Activated T-cell treated with anti-CD3 and anti-CD28 coated beads, Interleukin-2, amount 50 U/mL, for 72 hours (primary cell): ENCODE data around the gene S1PR5. TPM values are rescaled to one million over a fixed set of nuclear protein-coding genes. Genes with fewer than 3 reads are reported as not detected.

ENCODE experiments used
- ATAC-seq, 2 donors: fragments of 150-1000 bp; cut with Tn5 transposase; replicated peaks in 1 of 2; 2 replicates each; pipeline ENCODE4 v1.10.0; 2021; ENCODE audit warnings: moderate library complexity in 2 of 2, mild to moderate bottlenecking in 1 of 2
- DNase-seq, 2 donors: peaks; one replicate each; pipeline ENCODE4 v3.0.0; 2021 to 2022; ENCODE audit warnings: mixed read lengths in 1 of 2
- H3K27ac Mint-ChIP-seq: one replicate; pipeline ENCODE4 v1.8.0; 2022; ENCODE audit warnings: mild to moderate bottlenecking, moderate library complexity, mixed read lengths
- H3K27me3 Mint-ChIP-seq: one replicate; pipeline ENCODE4 v1.8.0; 2022; ENCODE audit warnings: low read depth, mixed read lengths
- H3K36me3 Mint-ChIP-seq, 2 donors: one replicate each; pipeline ENCODE4 v1.8.0; 2022; ENCODE audit warnings: mixed read lengths in 2 of 2, mild to moderate bottlenecking in 1 of 2; ENCODE audit not compliant: insufficient read depth in 2 of 2
- H3K4me1 Mint-ChIP-seq: one replicate; pipeline ENCODE4 v1.8.0; 2022; ENCODE audit warnings: low read depth, mixed read lengths
- H3K4me3 Mint-ChIP-seq, 2 donors: one replicate each; pipeline ENCODE4 v1.8.0; 2022; ENCODE audit warnings: mild to moderate bottlenecking in 2 of 2, mixed read lengths in 2 of 2, moderate library complexity in 2 of 2
- H3K9me3 Mint-ChIP-seq, 2 donors: one replicate each; pipeline ENCODE4 v1.8.0; 2022; ENCODE audit warnings: mixed read lengths in 2 of 2
- total RNA-seq, 2 donors: library from RNA; stranded (reverse); gene quantifications; one replicate each; pipeline ENCODE4 v1.2.3, GENCODE V29; 2022

The S1PR5 gene, protein sequence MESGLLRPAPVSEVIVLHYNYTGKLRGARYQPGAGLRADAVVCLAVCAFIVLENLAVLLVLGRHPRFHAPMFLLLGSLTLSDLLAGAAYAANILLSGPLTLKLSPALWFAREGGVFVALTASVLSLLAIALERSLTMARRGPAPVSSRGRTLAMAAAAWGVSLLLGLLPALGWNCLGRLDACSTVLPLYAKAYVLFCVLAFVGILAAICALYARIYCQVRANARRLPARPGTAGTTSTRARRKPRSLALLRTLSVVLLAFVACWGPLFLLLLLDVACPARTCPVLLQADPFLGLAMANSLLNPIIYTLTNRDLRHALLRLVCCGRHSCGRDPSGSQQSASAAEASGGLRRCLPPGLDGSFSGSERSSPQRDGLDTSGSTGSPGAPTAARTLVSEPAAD
- 1 to 10 TPM in 1 of 2 donors, under 1 TPM in 1; 0.19 to 1.8 TPM for total RNA-seq

- peaks cover 31% of the 10 kb centered on the region for H3K4me1 Mint-ChIP-seq
- H3K9me3 Mint-ChIP-seq = no peaks in the 10 kb centered on the region
- no peaks in the 10 kb centered on the region for H3K36me3 Mint-ChIP-seq
- peaks cover 60% of the 10 kb centered on the region for H3K27me3 Mint-ChIP-seq
- H3K4me3 Mint-ChIP-seq = peak within 1 kb of the TSS; percentile 76 to 82
- ATAC-seq = peak; percentile 39 to 56
- H3K27ac Mint-ChIP-seq = peak within 1 kb of the TSS; percentile 38
- DNase-seq = peak; percentile 25 to 38
These were observed at the start of gene S1PR5 for GRCh38 chr19:10517361-10517759. TSS of gene S1PR5 (minus strand) at chr19:10517447. CDS start at chr19:10515011, 2,436 bp downstream.

DNA sequence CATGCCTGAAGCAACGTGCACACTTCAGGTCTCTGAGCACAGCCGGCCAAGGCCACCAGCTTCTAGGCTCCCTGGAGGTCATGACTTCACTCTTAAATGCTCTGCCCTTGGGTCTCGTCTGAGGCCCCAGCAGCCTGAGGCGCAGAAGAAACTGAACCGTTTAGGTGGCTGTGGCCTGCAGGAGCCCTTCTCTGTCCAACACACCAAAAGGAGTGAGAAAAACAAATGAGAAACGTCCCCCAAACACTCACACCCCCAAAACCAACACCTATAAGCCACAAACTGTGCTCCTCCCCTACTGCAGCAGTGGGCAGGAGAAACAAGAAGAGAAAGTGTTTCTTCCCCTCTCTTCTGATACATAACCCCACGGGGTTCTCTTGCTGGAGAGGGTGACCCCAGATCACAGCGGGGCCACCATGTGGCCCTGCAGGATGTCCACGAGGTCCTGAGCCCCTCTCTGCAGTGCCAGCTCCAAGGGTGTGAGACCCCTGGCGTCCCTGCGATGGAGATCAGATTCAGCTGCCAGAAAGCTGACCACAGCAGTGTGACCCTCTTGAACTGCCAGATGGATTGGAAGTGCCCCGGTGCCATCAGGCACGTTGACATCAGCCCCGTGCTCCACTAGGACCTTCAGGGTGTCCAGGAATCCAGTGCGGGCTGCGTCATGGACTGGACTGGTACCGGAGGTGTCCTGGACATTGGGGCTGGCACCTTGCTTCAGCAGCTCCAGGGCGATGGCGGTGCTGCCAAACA is 49.6 kb upstream of the S1PR5 start:
- peaks cover 8 to 32% of the 10 kb centered on the region in 2 donors for H3K36me3 Mint-ChIP-seq
- H3K4me1 Mint-ChIP-seq = peaks cover 61% of the 10 kb centered on the region
- H3K27me3 Mint-ChIP-seq = no peaks in the 10 kb centered on the region
- DNase-seq = peak; percentile 63 to 79
- ATAC-seq = peak; percentile 10 to 35
- H3K27ac Mint-ChIP-seq = peak overlapping the region; percentile 93
- peak overlapping the region; percentile 96 to 99 for H3K4me3 Mint-ChIP-seq
- H3K9me3 Mint-ChIP-seq = no peaks in the 10 kb centered on the region

DNA sequence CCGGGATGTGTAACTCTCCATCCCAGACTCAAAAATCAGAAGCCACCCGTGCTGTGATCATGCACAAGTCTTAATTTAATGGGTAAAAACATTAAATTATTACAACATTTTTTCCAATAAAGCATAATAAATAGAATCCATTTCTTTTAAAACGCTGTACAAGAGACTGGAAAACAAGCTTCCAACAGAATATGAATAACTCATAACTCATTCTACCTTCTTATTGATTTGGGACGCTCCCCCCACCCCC is 49.1 kb upstream of the S1PR5 start:
- no peak for ATAC-seq
- Mint-ChIP-seq H3K4me3 (peak overlapping the region; percentile 96 to 99), H3K9me3 (no peaks in the 10 kb centered on the region), H3K27ac (peak overlapping the region; percentile 93), H3K36me3 (peaks cover 8 to 35% of the 10 kb centered on the region in 2 donors), H3K27me3 (no peaks in the 10 kb centered on the region), H3K4me1 (peaks cover 63% of the 10 kb centered on the region)
- no peak for DNase-seq

DNA sequence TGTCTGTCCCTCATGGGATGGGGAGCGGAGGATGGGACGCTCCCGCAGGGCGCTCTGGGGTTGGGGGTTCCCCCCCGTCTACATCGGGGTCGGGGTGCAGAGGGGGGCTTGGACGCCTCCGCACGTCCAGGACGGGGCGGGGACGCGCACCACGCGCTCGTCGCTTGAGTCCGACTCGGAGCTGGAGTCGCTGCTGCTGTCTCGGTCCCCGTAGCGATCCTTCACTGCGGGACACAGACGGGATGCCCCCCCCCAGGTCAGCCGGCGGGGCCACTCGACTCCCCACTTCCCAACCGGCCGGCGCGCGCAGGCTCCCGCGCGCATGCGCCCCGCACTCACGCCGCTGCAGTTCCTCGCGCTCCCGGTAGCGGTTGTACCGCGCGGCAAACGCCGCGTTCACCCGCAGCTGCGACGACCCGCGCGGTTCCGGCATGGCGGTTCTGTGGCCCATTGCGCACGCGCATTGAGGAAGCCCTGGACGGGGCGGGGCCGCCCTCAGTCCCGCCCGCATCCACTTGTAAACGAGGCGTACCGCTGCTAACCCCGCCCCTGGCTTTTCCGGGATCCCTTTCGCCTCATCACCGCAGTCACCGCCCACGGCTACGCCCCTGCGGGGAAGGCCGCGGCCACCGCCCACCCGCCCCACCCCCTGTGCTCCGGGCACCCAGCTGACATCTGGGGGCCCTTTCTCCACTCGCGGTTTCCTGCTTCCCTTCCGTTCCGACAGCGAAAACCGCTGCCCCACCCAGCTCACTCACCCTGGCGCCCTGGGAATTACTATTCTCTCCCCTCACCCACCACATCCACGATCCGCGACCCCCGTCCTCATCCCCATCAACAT is 48.5 kb upstream of the S1PR5 start, which contains the start of gene KRI1:
KRI1 (minus strand) TSS at position 444 of the 841 bp plus-strand sequence; CDS start at position 433, 11 bp downstream.
- H3K27ac Mint-ChIP-seq = peak within 1 kb of the TSS; percentile 96
- peak; percentile 51 to 53 for ATAC-seq

DNA sequence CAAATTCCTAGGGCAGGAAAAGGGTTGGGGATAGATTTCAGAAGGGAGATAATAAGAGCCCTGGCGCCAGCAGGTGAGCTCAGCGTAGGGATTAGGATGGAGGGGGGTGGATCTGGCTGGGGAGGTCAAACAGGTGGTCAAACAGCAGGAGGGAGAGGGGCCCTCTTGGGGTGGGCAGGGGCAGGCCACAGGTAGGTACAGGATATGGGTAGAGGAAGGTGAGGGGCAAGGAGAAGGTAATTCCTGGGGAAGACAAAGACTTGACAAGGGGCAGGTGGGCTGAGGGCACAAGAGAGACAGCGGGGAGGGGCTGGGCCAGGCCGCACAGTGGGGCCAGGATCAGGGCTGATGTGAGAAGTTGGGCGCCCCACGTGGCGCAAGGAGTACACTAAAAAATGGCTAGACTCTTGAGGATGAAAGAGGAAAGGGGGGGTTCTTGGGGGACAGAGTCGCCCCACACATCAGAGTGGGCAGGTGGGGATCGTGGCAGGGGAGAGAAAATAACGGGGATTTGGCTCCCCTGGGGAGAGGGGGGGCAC is 47.9 kb upstream of the S1PR5 start:
- no peaks in the 10 kb centered on the region for H3K27me3 Mint-ChIP-seq
- DNase-seq (peak; percentile 56 to 72), ATAC-seq (no peak)
- H3K27ac Mint-ChIP-seq = peak overlapping the region; percentile 96
- H3K36me3 Mint-ChIP-seq = peaks cover 8 to 41% of the 10 kb centered on the region in 2 donors
- H3K9me3 Mint-ChIP-seq = no peaks in the 10 kb centered on the region
- H3K4me1 Mint-ChIP-seq = peaks cover 62% of the 10 kb centered on the region
- peak overlapping the region; percentile 96 to 99 for H3K4me3 Mint-ChIP-seq

More for the DNA sequence above, 48.5 kb upstream of the S1PR5 start, which contains the start of gene KRI1:
- H3K9me3 Mint-ChIP-seq = no peaks in the 10 kb centered on the region
- peak within 1 kb of the TSS; percentile 96 to 99 for H3K4me3 Mint-ChIP-seq
- DNase-seq = peak; percentile 100
- H3K4me1 Mint-ChIP-seq = peaks cover 66% of the 10 kb centered on the region
- H3K27me3 Mint-ChIP-seq = no peaks in the 10 kb centered on the region
- peaks cover 8 to 39% of the 10 kb centered on the region in 2 donors for H3K36me3 Mint-ChIP-seq

GRCh38 chr19:10562609-10563008 is 45.4 kb upstream of the S1PR5 start:
- no peaks in the 10 kb centered on the region for H3K9me3 Mint-ChIP-seq
- no peak overlapping the region for H3K4me3 Mint-ChIP-seq

DNA sequence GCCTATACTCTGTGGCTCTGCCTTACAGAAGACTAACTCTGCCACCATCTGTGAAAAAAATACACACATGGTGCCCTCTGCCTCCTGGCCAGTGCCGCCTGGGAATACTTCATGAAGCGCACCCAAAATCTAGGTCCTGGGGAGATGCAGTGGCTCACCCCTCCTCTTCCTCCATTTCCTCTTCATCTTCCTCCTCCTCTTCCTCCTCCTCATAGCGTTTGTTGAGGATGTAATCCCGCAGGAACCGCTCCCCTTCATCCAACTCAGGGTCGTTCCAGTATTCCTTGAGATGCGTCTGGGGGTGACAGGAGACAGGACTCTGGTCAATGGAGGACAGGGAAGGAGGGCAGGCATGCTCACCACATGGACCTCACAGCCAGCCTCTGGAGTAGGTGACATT is 42.9 kb upstream of the S1PR5 start:
- no peak for DNase-seq
- Mint-ChIP-seq H3K4me3 (no peak overlapping the region), H3K27ac (no peak overlapping the region), H3K27me3 (no peaks in the 10 kb centered on the region), H3K4me1 (peaks cover 36% of the 10 kb centered on the region), H3K9me3 (no peaks in the 10 kb centered on the region), H3K36me3 (peaks cover 7 to 30% of the 10 kb centered on the region in 2 donors)
- ATAC-seq = no peak

More at GRCh38 chr19:10562609-10563008, 45.4 kb upstream of the S1PR5 start:
- ATAC-seq = no peak
- Mint-ChIP-seq H3K36me3 (peaks cover 11 to 42% of the 10 kb centered on the region in 2 donors), H3K27ac (peak overlapping the region; percentile 60), H3K27me3 (no peaks in the 10 kb centered on the region), H3K4me1 (peaks cover 53% of the 10 kb centered on the region)
- DNase-seq = no peak

DNA sequence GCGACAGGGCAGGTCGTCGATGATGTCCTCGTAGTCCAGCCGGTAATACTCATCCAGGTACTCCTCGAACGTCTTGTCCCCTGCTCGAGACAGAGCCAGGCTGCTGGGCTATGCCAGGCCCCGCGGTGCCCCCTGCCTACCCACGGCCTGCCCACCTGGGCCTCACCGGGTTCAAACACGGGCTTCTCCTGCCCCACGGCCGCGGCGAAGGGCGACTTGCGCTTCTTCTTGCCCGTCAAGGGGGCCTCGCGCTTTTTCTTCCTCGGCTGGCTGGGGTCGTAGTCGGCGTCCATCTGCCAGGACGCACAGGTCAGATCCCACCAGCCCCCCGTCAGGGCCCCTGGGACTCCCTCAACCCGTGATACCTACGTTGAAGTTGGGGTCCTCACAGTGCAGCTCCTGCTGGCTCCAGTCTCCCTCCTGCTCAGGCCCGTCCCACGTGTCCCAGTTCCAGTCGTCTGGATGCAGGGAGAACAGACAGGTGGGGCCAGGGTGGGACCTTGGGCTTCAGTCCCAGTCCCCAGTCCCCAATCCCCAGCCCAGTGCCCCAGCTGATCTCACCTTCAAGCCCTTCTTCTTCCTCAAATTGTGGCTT is 40.5 kb upstream of the S1PR5 start:
- H3K27ac Mint-ChIP-seq = no peak overlapping the region
- DNase-seq = no peak
- H3K27me3 Mint-ChIP-seq = no peaks in the 10 kb centered on the region
- no peaks in the 10 kb centered on the region for H3K9me3 Mint-ChIP-seq
- H3K4me3 Mint-ChIP-seq = no peak overlapping the region
- ATAC-seq = no peak
- peaks cover 6 to 27% of the 10 kb centered on the region in 2 donors for H3K36me3 Mint-ChIP-seq
- H3K4me1 Mint-ChIP-seq = peaks cover 45% of the 10 kb centered on the region

- Mint-ChIP-seq H3K9me3 (no peaks in the 10 kb centered on the region), H3K27me3 (no peaks in the 10 kb centered on the region), H3K4me3 (no peak overlapping the region), H3K4me1 (peaks cover 34% of the 10 kb centered on the region), H3K27ac (peak overlapping the region; percentile 83), H3K36me3 (peaks cover 10 to 32% of the 10 kb centered on the region in 2 donors)
- DNase-seq (no peak), ATAC-seq (no peak)
These were observed 38.3 kb upstream of the S1PR5 start for GRCh38 chr19:10555610-10555973.

- no peaks in the 10 kb centered on the region for H3K9me3 Mint-ChIP-seq
- DNase-seq = no peak
- H3K27me3 Mint-ChIP-seq = no peaks in the 10 kb centered on the region
- no peak for ATAC-seq
- peaks cover 34% of the 10 kb centered on the region for H3K4me1 Mint-ChIP-seq
- H3K36me3 Mint-ChIP-seq = peaks cover 10 to 32% of the 10 kb centered on the region in 2 donors
- H3K4me3 Mint-ChIP-seq = peak overlapping the region; percentile 52 to 81
- peak overlapping the region; percentile 43 for H3K27ac Mint-ChIP-seq
These were observed 37.7 kb upstream of the S1PR5 start for GRCh38 chr19:10554760-10555609.

DNA sequence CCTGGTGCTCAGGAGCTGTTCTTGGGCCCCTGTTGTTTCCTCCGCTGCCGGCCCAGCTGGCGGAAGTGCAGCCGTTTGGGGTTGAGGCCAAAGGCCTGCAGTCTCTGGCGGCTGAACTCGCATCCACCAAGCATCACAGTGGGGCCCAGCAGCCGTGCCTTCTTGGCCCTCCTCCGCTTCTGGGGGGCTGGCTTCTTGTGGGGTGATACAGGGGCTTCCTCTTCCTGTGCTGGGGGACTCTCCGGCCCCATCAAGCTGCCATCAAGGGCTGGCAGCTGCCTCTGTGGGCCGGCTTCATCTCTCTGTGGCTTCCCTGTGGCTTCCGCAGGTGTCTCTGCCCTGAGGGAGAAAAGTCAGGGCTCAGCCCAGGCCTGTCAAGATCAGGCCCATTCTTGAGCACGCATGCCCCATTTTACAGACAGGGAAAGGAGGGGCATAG is 36.7 kb upstream of the S1PR5 start:
- H3K27ac Mint-ChIP-seq = peak overlapping the region; percentile 43
- DNase-seq (peak; percentile 60 to 71), ATAC-seq (peak; percentile 80 to 84)
- H3K9me3 Mint-ChIP-seq = no peaks in the 10 kb centered on the region
- H3K27me3 Mint-ChIP-seq = no peaks in the 10 kb centered on the region
- H3K4me3 Mint-ChIP-seq = peak overlapping the region; percentile 52 to 81
- peaks cover 34% of the 10 kb centered on the region for H3K4me1 Mint-ChIP-seq
- peaks cover 8 to 30% of the 10 kb centered on the region in 2 donors for H3K36me3 Mint-ChIP-seq
